ENCODE results near the gene CDH23.

The CDH23 gene

DNA sequence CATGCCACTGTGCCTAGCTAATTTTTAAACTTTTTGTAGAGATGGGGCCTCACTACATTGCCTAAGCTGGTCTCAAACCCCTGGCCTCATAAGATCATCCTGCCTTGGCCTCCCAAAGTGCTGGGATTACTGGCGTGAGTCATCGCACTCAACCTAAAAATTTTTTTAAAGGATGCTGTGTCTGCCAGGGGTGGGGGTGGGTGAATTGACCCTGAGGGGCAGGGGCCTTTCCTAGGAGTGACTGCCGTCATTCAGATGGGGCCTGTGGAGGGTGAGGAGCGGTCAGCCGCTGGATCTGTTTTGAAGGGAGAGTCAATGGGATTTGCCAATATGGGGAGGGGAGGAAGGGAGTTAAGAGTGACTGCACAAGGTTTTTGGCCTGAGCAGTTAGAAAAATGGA is 233.4 kb downstream of the CDH23 start:
- no peak for DNase-seq

DNA sequence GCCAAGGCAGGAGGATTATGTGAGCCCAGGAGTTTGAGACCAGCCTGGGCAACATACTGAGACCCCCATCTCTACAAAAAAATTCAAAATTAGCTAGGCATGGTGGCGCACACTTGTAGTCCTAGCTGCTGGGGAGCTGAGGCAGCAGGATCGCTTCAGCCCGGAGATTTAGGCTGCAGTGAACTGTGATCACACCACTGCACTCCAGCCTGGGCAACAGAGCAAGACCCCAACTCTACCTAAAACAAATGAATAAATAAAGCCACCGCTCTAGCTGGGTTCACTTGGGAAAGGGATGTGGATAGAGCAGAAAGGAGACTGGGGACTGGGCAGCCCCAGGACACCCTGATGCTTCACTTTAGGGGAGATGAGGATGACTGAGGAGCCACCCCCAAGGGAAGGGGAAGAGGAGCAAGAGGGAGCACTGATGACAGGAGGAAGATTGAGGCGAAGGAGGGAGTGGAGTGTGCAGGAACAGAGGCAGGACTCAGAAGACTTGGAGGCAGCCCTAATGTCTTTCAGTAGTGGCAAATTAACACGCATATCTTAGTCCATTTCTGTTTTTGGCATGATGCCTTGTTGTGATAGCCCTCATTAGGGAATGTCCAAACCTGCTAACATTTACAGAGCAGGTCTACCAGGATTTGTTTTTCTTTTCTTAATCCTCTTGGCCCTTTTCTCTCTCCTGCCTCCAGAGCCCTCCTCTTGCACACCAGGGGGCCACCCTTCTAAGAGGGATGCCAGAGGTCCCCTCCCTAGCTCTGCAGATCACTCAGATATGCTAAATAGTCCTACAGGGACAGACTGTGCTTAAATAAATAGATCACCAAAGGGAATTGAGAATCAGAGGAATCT is 234.5 kb downstream of the CDH23 start:
- DNase-seq, result no peak

DNA sequence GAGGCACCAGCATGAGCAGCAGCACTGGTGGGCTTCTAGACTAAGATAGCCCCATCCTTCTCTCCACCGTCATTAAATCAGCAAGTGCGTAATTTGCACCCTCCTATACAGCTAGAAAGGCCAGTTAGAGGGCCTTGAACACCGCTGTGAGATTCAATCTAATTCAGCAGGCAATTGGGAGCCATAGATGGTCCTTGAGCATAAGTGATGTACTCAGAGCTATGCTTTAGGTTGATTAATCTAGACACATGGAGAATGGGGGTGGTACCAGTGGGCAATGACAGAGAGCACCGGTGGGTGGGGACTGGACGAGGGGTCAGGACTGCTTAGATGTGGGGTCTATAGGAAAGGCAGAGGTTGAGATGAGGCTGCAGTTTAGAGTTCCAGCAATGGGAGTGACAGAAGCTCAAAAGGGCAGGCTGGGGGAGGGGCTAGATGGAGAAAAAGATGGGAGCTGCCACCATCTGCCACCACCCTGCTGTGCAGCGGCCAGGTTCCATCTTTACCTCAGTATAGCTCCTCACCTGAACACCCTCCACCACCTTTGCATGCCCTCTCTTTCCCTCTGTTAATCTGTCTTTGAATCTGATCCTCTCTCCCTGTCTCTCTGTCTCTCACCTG is 235.6 kb downstream of the CDH23 start:
- DNase-seq, result no peak

DNA sequence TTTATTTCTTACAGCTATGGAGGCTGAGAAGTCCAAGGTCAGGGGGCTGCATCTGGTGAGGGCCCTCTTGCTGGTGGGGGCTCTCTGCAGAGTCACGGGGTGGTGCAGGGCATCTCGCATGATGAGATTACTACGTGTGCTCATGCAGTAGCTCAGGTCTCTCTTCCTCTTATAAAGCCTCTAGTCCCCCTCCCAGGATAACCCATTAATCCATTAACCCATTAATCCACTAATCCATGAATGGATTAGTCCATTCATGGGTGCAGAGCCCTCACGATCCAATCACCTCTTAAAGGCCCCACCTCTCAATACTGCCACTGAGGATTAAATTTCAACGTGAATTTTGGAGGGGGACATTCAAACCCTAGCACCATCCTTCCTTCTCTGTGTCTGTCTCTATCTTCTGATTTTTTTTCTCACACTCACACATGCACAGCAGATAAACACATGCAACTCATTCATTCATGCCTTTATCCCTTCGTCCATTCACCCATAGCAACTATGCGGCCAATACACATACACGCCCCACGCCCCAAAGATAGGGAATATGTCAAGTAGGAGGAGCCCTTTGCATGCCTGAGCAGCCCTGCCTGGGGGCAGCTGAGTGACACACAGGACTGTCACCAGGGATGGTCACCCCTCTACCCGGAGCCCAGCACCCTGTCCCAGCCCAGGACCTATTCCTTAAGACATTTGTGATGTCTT is 236.3 kb downstream of the CDH23 start:
- no peak for DNase-seq

DNA sequence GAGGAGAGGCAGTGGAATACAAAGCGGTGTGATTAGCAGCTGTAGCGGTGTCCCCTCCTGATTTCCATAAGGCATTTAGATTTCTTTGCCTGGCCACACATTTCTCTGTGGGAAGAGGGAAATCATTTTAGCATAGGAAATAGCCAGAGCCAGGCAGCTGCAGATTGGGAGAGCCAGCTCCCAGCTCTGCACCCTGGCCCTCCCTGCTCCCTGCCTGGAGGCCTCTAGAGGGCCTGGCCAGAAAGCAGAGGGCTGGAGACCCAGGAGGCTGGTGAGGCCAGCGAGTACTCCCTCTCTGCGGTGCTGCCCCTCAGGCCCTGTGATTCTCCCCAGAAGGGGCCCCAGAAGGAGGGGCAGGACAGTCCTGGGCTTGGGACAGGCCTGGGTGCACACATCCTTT is 237.2 kb downstream of the CDH23 start:
- DNase-seq, result no peak

DNA sequence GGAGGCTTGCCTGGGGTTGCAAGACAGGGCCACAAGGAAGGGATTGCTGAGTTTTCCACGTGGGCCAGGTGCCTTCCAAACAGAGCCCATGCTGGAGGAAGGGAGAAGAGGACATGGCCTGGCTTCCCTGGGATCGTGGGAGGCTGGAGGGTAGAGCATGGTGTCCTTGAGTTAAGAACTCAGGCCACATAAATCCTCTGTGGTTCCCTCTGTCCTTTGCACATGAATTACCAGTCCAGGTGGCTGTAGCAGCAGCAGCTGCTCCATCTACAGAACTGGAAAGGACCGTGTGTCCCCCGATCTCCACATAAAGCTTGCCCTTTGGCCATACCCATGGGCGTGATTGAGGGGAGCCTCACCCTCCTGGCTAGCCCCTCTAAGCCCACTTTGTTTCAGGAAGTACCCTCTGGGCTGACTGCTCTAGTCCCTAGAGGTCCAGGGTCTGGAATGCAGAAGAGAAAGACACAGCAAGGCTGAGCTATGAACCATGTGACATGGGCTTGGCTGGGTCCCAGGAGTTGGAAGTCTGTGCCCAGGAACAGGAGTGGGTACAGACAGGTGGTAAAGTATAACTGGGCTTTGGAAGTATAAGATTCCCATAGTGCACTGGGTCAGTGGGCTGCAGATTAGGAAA is 237.9 kb downstream of the CDH23 start:
- DNase-seq, result no peak

DNA sequence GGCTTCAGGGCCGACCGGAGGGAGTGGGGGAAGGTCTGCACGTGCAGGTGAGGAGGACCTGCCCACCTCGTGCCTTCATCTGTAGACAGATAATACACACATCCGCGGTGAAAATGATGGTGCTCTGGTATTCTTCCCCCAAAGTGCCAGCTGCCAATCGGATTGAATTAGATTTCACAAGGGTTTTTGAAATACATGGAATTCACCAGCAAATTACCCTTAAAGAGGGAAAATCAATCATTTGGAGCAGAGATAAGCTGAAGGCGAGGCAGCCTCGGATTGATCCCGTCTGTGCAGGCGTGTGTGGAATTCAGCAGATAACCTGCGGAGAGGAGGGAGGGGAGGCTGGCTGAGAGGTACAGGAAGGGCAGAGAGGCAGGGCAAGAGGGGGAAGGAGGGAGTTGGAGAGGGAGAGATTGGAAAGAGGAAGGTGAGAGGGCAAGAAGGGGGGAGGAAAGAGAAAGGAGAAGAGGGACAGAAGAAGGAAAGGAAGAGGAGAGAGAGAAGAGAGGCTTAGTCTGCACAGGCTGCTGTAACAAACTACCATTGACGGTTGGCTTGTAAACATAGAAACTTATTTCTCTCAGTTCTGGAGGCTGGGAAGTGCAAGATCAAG is 238.6 kb downstream of the CDH23 start:
- DNase-seq, result no peak

DNA sequence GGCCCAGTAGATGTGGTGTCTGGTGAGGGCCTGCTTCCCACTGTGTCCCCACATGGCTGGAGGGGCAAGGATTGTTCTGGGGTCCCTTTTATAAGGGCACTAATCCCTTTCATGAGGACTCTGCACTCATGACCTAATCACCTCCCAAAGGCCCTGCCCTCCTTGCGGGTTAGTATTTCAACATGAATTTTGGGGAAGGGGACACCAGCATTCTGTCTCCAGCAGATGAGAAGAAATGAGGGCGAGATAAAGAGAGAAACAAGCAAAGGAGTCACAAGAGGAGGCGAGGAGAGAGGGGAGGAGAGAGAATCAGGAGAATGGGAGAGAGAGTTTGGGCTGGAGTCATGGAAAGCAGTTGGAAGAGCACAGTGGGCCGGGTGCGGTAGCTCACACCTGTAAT is 239.1 kb downstream of the CDH23 start:
- DNase-seq, result no peak

DNA sequence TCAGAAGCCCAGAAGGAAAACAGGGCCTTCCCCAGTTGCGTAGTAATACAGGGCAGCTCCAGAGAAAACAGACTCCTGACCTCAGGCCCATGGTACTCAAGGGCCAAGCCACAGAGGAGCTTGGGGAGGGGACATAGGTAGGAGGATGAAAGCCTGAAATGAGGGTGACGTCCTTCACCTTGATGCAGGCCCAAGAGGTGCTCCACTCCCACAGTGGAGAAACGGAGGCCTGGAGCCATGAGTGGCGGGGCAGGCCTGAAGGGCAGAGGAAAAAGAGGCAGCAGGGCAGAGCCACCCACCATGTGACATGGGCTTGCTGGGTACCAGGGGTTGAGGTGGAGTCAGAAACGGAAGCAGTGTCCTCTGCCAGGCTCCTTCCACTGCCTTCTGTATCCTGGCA is 239.9 kb downstream of the CDH23 start:
- DNase-seq, result no peak

DNA sequence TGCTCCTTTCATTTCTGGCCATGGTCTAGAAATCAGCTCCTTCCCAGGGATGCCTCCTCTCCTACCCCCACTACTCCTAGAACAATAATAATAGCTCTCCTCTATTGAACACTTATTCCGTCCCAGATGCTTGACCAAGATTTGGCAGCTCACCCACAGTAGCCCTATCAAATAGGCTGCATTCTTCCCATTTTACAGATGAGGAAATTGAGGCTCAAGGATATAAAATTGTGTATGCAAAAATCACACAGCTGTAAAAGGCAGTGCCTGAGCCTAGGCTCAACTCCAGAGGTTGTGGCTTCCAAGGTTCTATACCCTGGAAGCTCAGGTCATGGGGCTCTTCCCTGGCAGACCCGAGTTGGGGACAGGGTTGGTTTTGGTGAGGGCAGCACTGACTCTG is 240.6 kb downstream of the CDH23 start:
- DNase-seq, result no peak

DNA sequence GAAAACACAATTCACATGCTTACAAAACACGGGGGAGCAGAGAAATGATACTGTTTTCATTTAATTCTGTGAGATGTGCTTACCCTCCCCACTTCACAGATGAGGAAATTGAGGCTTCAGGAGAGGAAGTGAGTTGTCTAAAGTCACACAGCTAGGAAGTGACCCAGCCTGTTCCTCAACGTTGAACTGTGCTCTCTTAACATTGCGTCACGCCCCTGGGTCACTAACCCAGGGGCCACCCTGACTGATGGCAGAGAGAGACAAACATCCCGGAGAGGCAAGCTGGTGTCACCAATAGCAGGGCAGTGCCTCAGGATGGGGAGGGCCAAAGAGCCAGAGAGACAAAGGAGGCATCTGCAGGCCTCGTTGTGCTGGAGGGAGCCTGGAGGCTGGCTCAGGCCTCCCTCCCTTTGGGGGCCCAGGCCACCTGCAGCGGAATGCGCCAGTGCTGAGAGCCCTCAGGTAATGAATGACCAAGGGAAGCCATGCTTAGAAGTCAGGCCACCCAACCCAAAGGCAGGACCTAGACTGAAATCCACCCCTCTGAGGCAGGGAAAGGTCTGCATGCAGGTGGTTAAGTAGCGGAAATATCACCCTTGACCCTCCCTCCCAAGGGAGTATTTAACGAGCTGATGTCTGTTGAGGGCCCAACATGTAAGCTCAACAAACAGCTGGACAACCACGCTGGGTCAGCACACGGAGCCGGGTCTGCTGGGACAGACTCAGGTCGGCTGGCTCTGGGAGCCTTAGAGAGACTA is 241.5 kb downstream of the CDH23 start:
- DNase-seq, result no peak

DNA sequence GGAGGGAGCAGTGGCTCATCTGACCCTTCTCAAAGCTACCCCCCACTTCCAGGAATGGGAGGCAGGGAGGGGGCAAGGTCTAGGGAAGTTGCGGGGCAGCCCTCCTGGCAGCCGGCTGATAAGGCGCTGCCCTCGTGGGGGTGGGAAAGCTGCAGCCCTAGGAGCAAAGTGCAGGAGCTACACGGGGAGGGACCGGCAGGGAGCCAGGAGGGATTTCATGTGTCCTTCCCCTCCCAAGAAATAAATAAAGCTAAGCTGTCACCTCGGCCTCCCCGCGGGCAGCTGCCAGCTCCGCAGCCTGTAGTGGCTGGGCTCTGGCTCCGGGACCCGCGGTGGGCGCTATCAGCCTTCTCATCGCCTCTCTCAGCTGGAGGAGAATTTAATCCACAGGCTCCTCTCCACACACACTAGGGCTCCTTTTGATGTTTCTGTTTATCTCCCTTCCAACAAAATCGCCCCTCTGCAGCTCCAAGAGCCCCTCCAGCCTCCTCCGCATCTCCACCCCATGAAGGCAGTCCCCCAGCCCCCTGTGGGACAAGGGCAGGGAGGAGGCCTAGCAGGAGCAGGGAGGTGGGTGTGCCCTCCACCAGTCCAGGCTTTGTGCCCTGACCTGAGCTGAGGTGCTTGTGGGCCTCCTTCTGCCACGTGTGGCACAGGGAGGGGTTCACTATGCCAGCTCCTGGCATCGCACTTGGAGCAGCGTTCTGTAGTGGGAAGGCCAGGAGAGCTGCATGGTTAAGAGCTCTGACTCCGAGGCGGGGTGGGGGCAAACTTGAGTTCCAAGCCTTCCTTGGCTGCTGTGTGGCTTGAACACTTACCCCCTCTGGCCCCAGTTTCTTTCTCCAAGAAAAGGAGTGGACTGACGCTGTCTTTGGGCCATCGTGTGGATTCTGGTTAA is 242.4 kb downstream of the CDH23 start:
- no peak for DNase-seq

DNA sequence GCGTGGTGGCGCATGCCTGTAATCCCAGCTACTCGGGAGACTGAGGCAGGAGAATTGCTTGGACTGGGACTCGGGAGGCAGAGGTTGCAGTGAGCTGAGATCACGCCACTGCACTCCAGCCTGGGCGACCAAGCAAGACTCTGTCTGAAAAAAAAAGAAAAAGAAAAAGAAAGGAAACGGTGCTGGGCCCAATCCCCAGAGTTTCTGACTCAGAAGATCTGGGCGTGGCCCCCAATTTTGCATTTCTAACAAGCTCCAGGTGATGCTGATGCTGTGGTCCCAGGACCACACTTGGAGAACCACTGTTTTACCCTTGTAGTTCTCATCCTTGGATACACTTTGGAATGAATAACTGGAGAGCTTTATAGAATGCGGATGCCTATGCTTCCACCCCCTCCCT is 243.9 kb downstream of the CDH23 start:
- DNase-seq, result no peak

DNA sequence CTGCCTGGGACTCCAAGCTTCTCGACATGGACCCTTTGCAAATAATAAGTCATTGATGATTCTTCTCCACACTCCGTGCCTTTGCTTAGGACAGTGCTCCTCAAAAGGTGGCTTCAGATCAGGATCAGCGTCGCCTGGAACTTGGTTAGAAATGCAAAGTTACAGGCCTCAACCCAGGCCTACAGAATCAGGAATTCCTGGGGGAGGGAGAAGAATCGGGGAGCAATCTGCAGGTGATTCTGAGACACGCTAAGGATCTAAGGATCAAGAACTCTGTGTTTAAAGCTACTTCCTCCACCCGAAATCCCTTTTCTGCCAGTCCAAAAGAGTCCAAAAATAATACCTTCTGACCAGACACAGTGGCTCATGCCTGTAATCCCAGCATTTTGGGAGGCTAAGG is 244.7 kb downstream of the CDH23 start:
- no peak for DNase-seq

DNA sequence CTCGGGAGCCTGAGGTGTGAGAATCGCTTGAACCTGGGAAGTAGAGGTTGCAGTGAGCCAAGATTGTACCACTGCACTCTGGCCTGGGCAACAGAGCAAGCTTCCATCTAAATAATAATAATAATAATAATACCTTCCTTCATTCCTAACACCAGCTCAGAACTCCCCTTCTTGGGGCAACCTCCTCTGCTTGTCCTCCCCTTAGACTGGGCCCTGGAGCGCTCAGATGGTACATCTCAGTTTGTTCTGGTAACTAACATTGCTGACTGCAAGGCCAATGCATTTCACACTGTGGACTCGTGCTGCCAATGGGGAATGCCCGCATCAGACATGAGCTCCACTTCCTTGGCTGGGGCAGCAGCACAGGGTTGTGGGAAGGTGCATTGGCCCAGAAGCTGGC is 245.3 kb downstream of the CDH23 start:
- DNase-seq, result no peak

DNA sequence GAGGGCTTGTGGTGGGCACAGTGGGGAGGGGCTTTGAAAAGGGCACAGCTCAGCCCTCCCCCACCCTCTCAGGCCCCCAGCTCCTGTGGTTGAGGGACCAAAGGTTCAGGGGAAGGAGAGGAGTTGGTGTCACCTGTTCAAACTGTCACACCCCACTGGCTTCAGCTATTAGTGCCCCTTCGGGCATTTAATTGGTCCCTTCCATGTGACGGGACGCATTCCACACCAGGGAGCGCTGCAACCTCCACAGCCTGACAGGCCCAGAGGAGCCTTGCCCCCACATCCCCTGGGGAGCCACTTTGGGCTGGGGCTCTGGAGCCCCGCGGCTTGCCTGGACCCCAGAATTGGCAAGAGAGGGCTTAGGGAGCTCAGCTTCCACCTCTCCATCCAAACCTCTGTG is 247.2 kb downstream of the CDH23 start:
- DNase-seq, result no peak

DNA sequence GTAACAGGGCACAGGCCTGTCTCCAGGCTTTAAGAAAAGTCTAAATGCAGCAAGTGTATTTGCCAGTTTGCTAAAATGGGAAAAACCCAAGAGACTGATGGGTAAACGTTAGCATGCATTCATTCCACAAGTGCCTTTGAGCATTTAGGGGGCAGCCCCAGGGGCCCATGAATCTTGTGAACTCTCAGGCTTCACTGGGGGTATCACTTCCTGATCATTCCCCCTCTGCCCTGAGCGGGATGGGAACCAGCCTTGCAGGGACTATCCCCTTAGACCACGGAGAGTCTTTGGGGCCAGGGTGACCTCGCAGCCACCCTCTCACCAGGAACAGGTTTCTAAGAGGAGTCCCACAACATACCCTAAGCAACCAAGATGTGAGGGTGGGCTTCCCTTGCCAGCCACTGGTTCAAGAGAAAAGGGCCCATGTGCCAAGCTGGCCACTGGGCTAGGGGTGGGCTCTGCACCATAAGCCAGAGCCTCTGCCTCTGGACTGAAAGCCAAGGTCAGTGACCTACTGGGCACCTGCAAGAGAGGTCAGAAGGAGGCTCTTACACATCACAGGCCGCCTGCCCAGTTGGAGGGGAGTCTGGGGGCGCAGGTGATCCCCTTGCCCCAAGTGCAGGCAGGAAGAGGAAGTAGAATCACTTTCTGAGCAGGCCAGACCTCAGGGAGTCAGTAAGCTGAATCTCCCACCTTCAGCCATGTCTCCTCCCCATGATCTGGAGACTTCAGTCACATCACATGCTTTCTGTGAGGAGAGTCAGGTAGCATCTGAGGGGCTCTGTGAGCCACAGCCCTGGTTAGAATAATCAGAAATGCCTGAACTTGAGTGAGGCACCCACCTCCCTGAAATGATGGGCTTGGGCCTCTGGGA is 247.8 kb downstream of the CDH23 start:
- no peak for DNase-seq

DNA sequence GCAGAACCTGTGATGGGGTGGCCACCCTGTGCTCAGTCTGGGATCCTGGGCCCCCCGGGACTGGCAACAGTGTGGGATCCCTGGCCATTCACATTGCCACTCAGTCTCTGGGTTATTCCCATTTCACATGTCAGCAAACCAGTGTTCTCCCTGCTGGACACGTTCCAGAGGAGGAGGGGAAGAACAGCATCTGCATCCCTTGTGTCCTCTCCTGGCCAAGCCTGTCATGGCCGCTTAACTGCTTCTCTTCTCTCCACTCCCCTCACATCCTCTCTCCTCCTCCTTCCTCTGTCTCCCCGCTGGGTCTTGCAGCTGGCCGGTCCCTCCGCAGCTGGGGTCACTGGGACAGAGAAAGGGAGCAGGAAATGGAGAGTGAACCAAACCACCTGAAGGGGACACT is 248.5 kb downstream of the CDH23 start:
- no peak for DNase-seq

DNA sequence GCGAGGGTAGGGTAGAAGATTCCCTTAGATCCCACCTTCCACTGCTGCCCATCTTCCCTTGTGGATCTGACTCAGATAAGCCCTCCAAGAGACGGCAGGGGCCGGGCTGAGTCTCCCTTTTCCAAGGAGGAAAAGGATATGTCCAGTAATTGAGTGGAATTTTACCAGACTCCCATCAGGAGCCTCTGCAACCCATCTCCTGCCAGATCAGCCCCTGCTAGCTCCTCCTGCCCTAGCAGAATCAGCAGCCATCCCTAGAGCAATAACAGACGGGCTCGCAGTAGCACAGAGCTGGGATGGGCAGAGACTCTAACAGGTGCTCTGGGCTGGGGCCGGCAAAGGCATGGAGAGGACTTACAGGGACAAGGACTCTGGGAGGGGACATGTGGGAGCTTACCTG is 249.3 kb downstream of the CDH23 start:
- DNase-seq, result no peak

DNA sequence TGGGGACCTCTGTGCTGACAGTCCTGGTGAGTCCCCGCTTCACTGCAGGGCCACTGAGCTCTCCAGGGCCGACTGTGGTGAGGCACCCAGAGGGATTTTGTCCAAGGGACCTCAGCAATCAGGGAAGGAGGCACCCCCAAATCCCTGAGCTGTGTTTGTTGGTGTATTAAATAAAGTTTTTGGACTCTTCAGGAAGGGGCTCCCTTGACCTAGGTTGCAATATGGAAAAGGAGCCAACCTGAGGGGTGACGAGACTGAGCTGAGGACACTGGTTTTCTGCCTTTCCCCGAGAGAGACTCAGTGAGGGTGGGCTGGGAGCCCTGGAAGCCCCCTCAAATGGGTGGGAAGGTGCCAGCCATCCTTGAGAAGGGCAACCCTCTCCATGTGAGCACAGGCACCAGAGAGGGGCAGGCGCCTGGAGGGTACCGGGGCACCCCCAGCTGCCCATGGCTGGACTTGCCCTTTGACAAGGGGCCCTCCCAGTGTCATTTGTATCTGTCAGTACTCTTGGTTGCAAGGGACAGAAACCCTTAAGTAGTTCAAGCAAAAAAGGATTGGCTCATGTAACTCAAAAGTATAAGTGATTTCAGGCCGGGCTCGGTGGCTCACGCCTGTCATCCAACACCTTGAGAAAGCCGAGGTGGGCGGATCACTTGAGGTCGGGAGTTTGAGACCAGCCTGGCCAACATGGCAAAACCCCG is 250.0 kb downstream of the CDH23 start:
- DNase-seq, result no peak
